Right lobe of liver (tissue), 4 donors: Measurements from ENCODE around the gene TMEM114.

Experiments
- CTCF ChIP-seq, 4 donors: fragments of 200-600 bp in 3 of 4; fragments of 450-650 bp in 1 of 4; IDR thresholded peaks; one replicate each; pipeline versions ENCODE4 v1.5.1 to v1.8.0; 2016 to 2022; ENCODE audit warnings: antibody characterized with exemption in 4 of 4, mild to moderate bottlenecking in 2 of 4
- POLR2A ChIP-seq: fragments of 450-650 bp; IDR thresholded peaks from one replicate; pipeline ENCODE4 v1.6.1; 2017; ENCODE audit warnings: antibody characterized with exemption, mild to moderate bottlenecking
- donor health status: DM: no; HTN: no; CAD: no.
- donor health status: DM: no; HTN: no; CAD: no.
- donor health status: DM: no; HTN: yes; CAD: no.

- TF ChIP-seq CTCF (IDR thresholded peaks at IDR 0.05) (no peak), POLR2A (no peak)
These were observed 6.3 kb upstream of the TMEM114 start for GRCh38 chr16:8596581-8596980.
